GM18498 (cell line): Measurements from ENCODE around the gene CACNA2D3.

Experiments used
- ATAC-seq: cut with Tn5 transposase; IDR thresholded peaks from one replicate; pipeline ENCODE4 v1.9.1; 2021; ENCODE audit warnings: mild to moderate bottlenecking, moderate library complexity; ENCODE audit not compliant: unreplicated experiment

The CACNA2D3 gene

GRCh38 chr3:54822206-54822605 lies 699.9 kb downstream of the CACNA2D3 start:
- no peak for ATAC-seq

DNA sequence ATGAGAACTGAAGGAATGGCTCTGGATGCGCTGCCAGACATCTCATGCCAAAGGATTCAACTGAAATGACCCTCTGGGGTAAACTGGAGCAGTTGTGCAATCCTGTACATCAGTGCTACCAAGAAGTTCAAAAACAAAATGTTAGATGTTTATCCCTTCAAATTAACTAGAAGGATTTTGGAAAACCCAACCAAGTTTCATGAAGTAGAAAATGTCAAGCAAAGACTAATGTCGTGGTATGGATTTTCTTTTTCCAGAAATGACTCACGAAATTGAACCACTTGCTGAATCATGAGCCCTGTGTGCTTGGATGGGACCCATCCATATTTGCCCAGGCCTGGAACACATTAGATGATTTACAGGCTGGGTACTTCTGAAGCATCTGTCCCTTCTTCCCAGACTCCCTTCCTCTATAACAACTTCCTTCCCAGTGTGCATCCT lies 703.9 kb downstream of the CACNA2D3 start:
- ATAC-seq, result no peak

DNA sequence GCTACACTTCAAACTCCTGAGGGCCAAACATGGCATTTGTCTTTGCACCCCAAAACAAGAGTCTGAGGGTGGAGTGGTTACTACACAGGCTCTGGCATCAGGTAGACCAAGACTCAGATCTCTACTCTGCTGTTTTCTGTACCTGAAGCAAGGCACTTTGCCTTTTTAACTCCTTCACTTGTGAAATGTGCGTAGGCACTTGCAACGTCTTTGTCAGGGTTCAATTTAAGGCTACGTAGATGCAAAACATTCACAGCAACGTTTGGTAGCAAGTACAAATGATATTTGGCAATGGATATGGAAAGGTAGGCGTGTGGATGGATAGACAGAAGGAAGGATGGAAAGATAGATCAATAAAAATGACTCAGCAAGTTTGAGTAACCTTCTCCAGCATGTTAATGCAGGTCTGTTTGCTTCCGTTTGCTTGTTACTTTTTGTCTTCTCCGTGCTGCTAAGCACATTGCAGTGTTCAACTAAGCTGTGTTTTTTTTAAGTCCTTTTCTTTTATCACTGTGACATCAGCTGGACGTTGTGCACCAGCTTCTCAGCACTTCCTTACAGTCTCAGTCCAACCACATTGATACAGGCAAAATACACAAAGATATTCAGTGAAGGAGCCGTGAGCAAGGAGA lies 704.8 kb downstream of the CACNA2D3 start:
- no peak for ATAC-seq

GRCh38 chr3:54827776-54828175 lies 705.4 kb downstream of the CACNA2D3 start:
- ATAC-seq, result no peak

DNA sequence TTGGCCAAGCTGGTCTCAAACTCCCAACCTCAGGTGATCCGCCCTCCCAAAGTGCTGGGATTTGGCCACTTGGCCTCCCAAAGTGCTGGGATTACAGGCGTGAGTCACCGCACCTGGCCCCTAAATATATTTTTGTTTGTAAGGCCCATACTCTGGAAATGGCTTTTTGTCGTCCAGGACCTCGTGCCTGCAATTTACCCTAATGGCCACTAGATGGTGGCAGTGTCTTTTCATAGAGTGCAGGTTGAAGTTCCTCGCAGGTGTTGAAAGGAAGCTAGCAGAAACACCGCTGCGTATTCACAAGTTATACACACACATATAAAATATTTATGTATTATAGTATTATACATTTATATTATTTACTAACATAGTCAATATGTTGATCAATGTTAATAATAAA lies 708.3 kb downstream of the CACNA2D3 start:
- no peak for ATAC-seq

DNA sequence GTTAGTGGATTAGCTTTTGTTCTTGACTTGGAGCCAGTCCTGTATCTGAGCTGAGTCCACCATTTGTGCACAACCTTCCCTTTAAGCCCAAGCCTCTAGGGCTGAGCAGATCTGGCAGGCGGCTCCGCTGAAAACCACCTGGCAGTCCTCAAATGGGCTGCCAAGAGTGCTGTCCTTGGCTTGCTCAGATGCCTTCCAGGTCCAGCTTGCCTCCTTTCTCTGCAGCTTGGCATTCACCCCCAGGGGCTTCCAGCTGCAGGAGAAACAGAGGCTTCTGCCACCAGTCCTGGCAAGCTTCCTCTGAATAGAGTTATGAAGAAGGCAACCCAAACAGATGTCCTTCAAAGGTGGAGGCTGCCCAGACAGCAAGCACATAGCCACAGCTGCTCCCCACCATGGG lies 708.8 kb downstream of the CACNA2D3 start:
- ATAC-seq, result no peak

DNA sequence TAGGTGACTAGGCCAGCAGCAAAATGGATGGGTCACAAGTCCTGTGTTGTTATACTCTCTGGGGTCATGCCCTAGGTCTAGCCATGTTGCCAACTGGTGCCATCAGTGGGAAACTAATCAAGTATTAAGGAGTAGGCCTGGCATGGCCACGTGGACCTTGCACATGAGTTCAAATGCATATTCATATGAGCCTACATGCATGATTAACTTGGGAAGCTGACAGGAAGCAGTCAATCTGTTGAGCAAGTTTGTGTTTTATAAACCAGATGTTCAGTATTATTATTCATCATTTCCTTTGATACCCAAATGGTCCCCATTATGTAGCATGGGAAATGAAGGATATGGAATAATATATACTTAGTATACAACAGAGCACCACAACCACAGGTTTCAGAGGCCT lies 710.5 kb downstream of the CACNA2D3 start:
- ATAC-seq, result no peak

DNA sequence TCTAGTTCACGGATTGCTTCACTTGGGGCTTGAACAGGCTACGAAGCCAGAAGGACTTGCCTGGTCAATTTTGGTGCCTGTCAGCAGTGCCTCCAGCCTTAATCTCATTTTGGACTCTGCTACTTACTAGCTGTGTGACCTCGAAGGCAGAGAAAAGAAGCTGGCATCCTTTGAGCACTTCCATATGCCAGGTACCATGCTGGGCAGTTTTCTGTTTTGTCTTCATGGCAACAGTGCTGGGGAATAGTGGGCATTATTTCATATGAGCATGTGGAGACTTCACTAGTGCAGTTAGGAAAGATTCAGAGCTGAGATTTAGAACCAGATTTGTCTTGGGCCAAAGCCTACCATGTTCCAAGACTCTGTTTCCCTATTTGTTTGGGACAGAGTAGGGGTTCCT lies 713.3 kb downstream of the CACNA2D3 start:
- no peak for ATAC-seq

DNA sequence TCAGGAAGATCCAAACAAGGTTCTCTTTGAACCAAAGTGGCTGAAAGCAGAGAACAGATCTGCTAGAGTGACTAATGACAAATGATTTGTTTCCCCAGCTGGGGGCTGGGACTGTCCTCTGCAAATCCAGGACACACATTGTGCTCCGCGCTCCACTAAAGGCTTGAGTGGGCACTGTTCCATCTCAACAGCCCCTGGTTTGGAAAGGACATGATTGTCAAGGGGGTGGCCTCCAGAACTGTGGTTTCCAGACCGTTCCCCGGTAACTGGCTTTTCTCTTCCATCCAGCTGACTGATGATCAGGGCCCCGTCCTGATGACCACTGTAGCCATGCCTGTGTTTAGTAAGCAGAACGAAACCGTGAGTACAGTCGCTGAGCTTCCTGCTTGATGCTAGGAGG lies 714.5 kb downstream of the CACNA2D3 start:
- ATAC-seq, result no peak

DNA sequence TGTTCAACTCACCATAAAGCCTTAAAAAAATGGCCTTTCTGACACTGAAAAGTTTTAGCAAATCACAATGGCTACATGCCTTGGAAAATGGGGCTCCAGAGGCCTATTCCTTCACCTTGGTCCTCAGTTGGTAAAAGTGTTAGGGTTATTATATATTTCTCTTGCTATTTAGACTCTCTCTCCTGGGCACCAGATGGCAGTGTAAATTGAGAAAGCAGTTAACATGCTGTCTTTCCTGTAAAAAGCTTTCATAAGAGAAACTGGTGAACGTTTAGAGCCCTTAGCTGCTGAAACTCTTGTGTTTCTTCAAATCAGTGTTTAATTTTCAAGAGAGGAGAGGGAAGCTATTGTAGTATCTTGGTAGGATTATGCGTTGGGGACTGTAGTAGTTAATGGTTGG lies 715.6 kb downstream of the CACNA2D3 start:
- ATAC-seq, result no peak

GRCh38 chr3:54841471-54841870 lies 719.1 kb downstream of the CACNA2D3 start:
- no peak for ATAC-seq

DNA sequence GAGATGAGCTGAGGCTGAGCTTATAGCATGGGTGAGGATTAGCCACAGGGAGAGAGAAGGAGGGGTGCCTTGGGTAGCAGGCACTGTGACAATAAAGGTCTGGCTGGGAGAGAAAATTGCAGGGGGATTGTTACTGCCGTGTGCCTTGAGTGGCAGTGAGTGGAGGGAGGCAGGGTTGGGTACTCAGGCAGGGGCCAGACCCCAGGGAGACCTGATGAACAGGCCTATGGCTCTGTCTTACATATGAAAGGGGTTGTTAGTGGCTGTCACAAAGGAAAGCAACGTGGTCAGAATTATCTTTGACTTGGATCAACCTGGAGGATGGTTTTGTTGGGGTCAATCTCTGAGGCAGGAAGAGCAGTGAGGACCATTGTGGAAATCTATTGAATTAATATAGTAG lies 721.0 kb downstream of the CACNA2D3 start:
- ATAC-seq, result no peak

GRCh38 chr3:54844211-54844610 lies 721.9 kb downstream of the CACNA2D3 start:
- ATAC-seq, result no peak

GRCh38 chr3:54845011-54845410 lies 722.7 kb downstream of the CACNA2D3 start:
- no peak for ATAC-seq

- ATAC-seq, result no peak
Observed at GRCh38 chr3:54845551-54845950, 723.2 kb downstream of the CACNA2D3 start.

DNA sequence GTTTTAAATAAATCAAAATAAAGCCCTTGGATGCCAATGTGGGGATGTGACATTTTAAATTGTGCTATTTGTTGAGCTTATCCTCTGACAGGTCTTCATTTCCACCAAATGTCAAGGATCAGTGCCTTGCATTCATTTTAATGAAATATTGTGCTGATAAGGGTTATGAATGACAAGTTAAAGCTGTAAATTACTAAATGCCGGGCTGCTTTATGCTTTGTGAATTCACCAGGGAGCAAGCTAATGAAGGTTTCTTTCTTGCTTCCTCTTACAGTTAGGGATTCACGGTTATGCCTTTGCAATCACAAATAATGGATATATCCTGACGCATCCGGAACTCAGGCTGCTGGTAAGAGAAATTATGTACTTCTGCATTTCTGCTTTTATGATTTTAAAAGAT lies 723.8 kb downstream of the CACNA2D3 start:
- ATAC-seq, result no peak

DNA sequence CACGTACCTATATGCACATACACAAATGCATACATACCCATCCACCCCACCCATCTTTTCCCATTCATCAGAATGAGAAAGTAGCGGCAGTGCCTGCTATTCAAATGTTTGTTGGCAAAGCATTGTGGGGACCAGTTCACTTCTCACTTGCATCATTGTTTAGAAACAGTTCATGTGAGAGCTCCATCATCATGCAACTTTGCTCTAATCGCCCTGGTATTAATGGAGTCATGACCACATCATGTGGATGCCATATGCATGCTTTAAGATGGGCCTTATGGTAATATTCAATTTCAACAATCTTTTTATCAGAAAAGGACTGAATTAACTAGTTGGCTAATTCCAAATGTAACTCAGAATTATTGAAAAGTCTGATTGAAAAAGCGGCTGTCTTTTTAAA lies 725.0 kb downstream of the CACNA2D3 start:
- ATAC-seq, result no peak

- no peak for ATAC-seq
Observed at GRCh38 chr3:54849360-54849759, 727.0 kb downstream of the CACNA2D3 start.

- no peak for ATAC-seq
Observed at GRCh38 chr3:54850484-54851018, 728.2 kb downstream of the CACNA2D3 start.

DNA sequence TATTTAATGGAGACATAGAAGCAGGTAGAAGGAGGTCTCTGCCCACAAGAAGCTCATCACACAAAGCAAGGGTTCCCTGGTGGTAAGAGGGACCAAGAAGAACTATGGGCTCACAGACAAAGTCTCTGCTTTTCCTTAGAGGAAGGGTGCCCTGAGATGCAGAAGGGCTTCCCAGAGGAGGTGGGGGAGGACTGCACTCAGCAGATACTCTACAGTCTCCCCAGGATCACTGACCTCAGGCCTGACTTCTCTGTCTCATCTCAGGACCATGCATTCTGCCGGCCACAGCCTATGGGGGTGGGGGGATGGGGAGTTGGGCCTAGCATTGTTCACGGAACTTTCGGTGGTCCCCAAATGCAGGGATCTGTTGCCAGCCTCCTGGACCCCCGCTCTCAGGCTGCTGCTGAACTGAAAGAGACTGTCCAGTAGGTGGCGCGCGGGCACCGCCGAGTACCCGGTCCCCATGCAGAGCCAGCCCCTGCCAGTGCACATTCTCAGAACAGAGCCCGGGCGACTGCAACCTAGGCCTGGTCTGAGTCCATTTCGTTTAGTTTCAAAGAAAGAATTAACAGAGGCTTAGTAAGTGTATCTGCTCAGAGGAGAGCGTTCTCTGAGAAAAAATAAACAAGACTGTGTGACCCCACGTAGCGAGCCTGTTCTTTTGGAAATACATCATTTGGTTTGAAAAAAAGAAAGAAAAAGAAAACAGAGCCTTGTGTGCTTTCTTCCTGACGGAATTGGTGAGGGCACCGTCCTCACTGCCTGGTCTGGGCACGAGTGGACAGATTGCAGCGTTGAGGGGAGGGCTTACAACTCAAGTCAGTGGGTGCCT lies 731.4 kb downstream of the CACNA2D3 start:
- peak; percentile 86 for ATAC-seq

DNA sequence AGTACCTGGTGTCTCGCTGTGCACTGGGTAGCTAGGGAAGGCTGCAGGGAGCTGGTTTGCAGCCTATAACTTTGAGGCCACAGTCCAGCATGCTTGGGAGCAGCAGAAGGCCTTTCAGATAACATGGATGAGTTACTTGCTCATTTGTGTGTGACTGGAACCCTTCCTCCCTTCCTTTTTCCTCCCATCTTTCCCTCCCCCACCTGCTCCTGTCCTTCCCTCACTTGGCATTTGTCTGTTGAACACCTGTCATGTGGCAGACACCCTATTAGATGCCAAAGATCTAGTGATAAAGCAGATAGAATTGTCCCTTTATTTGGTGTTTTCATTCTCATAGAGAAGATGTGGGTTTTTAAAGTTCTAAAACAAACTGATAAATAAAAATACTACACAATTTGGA lies 733.9 kb downstream of the CACNA2D3 start:
- no peak for ATAC-seq

DNA sequence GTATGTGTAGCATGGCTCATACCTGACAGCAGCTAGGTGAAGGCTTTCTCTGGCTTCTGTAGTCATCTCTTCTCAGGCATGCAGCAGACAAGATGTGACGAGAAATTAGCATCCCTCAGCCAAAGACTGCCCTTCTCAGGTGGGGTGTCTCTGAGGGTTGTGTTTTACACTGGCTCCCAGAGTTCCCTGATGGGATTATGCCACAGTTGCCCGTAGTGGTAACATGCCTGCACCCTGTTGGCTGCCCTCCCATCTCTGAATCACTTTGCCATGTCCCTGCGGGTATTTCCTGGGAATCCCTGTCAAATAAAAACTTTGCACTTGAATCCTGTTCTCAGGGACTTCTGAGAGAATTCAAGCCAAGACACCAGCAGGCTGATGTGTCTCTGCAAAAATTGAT lies 735.0 kb downstream of the CACNA2D3 start:
- ATAC-seq, result no peak
